ENCODE results near the gene C6orf141. TPM values are rescaled to one million over a fixed set of nuclear protein-coding genes. Genes with fewer than 3 reads are reported as not detected.

Gene C6orf141
- total RNA-seq, 1 experiment from 2014 or later: 0.15 TPM

DNA sequence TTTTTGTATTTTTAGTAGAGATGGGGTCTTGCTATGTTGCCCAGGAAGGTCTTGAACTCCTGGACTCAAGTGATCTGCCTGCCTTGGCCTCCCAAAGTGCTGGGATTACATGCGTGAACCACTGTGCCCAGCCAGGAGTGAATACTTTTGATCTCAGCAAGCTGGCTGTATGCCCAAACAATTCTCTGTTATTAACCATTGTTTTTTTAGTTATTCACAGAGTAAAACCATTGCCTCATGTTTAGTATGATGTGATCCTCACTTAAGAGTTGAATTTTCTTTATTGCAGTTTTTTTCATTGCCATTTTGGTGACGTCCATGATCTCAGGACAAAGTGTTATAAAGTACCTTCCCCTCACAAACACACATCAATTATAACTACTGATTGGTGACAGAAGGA lies 14.8 kb downstream of the C6orf141 start:
- no peaks in the 10 kb centered on the region for H3K9me3 ChIP-seq (ENCODE audit: control insufficient read depth, insufficient read depth, low read depth, low read length)
- no peaks in the 10 kb centered on the region for H3K36me3 ChIP-seq (ENCODE audit: control insufficient read depth, insufficient read depth, low read length)
- POLR2A ChIA-PET: no interaction called here
- TF ChIP-seq, protein P1, sequence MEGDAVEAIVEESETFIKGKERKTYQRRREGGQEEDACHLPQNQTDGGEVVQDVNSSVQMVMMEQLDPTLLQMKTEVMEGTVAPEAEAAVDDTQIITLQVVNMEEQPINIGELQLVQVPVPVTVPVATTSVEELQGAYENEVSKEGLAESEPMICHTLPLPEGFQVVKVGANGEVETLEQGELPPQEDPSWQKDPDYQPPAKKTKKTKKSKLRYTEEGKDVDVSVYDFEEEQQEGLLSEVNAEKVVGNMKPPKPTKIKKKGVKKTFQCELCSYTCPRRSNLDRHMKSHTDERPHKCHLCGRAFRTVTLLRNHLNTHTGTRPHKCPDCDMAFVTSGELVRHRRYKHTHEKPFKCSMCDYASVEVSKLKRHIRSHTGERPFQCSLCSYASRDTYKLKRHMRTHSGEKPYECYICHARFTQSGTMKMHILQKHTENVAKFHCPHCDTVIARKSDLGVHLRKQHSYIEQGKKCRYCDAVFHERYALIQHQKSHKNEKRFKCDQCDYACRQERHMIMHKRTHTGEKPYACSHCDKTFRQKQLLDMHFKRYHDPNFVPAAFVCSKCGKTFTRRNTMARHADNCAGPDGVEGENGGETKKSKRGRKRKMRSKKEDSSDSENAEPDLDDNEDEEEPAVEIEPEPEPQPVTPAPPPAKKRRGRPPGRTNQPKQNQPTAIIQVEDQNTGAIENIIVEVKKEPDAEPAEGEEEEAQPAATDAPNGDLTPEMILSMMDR (IDR thresholded peaks at IDR 0.05): no peak
- TF ChIP-seq POLR2AphosphoS5 (IDR thresholded peaks at IDR 0.05; ENCODE audit: low read depth, low read length): no peak
- TF ChIP-seq, protein P2, sequence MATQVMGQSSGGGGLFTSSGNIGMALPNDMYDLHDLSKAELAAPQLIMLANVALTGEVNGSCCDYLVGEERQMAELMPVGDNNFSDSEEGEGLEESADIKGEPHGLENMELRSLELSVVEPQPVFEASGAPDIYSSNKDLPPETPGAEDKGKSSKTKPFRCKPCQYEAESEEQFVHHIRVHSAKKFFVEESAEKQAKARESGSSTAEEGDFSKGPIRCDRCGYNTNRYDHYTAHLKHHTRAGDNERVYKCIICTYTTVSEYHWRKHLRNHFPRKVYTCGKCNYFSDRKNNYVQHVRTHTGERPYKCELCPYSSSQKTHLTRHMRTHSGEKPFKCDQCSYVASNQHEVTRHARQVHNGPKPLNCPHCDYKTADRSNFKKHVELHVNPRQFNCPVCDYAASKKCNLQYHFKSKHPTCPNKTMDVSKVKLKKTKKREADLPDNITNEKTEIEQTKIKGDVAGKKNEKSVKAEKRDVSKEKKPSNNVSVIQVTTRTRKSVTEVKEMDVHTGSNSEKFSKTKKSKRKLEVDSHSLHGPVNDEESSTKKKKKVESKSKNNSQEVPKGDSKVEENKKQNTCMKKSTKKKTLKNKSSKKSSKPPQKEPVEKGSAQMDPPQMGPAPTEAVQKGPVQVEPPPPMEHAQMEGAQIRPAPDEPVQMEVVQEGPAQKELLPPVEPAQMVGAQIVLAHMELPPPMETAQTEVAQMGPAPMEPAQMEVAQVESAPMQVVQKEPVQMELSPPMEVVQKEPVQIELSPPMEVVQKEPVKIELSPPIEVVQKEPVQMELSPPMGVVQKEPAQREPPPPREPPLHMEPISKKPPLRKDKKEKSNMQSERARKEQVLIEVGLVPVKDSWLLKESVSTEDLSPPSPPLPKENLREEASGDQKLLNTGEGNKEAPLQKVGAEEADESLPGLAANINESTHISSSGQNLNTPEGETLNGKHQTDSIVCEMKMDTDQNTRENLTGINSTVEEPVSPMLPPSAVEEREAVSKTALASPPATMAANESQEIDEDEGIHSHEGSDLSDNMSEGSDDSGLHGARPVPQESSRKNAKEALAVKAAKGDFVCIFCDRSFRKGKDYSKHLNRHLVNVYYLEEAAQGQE (IDR thresholded peaks at IDR 0.05; ENCODE audit: insufficient read depth in 1 of 2, low read depth in 2 of 2, low read length in 1 of 2): no peak
- TF ChIP-seq SIN3A (IDR thresholded peaks at IDR 0.05; ENCODE audit: borderline replicate concordance, insufficient read depth, low read depth, low read length): no peak
- TF ChIP-seq TCF7L2 (IDR thresholded peaks at IDR 0.05; ENCODE audit: low read depth, low read length): no peak
- CTCF ChIA-PET: no interaction called here
- no peaks in the 10 kb centered on the region for H3K27me3 ChIP-seq (ENCODE audit: control insufficient read depth, insufficient read depth, low read length)
- no peak overlapping the region for H3K4me3 ChIP-seq (ENCODE audit: low read depth in 2 of 2, low read length in 2 of 2)
- in situ Hi-C loops (cut with HindIII; ENCODE audit: low pct_unique_long_range_greater_than_20kb, low sequenced_read_pairs): no loop called here
- no TSS peak for BruUV-seq (replicated peaks)
- no peak overlapping the region for H3K27ac ChIP-seq (ENCODE audit: low read length)
- intact Hi-C loops (cut with micrococcal nuclease; ENCODE audit: unreplicated experiment): no loop called here
- no peak for DNase-seq (ENCODE audit: low read depth, low spot score)
- no peak for ATAC-seq
- no peaks in the 10 kb centered on the region for H3K4me1 ChIP-seq (ENCODE audit: control insufficient read depth, insufficient read depth, low read length)

DNA sequence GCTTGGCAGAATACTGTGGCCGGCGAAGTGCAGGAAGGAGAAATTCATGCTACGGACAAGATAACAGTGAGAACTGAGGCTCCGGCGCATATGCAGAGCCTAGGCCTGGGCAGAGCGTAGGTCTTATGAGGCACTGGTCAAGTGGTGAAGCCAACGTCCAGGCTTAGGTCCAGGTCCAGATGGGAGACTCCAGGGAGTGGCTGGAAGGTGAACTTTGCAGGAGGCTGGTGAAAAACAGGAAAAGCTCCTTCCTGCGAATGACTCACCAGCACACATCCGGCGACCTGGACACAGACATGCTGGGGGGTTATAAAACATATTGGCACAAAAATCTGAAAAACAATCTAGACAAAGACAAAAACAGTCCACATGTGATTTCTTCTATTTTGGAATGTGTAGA lies 15.4 kb downstream of the C6orf141 start:
- BruUV-seq (replicated peaks): no TSS peak
- ATAC-seq: no peak
- Histone ChIP-seq H3K4me3 (ENCODE audit: low read depth in 2 of 2, low read length in 2 of 2) (no peak overlapping the region), H3K27me3 (ENCODE audit: control insufficient read depth, insufficient read depth, low read length) (no peaks in the 10 kb centered on the region), H3K4me1 (ENCODE audit: control insufficient read depth, insufficient read depth, low read length) (no peaks in the 10 kb centered on the region), H3K9me3 (ENCODE audit: control insufficient read depth, insufficient read depth, low read depth, low read length) (no peaks in the 10 kb centered on the region), H3K27ac (ENCODE audit: low read length) (no peak overlapping the region), H3K36me3 (ENCODE audit: control insufficient read depth, insufficient read depth, low read length) (no peaks in the 10 kb centered on the region)
- POLR2A ChIA-PET: no interaction called here
- CTCF ChIA-PET: no interaction called here
- TF ChIP-seq POLR2AphosphoS5 (IDR thresholded peaks at IDR 0.05; ENCODE audit: low read depth, low read length) (no peak), SIN3A (IDR thresholded peaks at IDR 0.05; ENCODE audit: borderline replicate concordance, insufficient read depth, low read depth, low read length) (no peak), TCF7L2 (IDR thresholded peaks at IDR 0.05; ENCODE audit: low read depth, low read length) (no peak)
- TF ChIP-seq, protein P1 (IDR thresholded peaks at IDR 0.05): no peak
- TF ChIP-seq, protein P2 (IDR thresholded peaks at IDR 0.05; ENCODE audit: insufficient read depth in 1 of 2, low read depth in 2 of 2, low read length in 1 of 2): no peak
- DNase-seq (ENCODE audit: low read depth, low spot score): no peak
- in situ Hi-C loops (cut with HindIII; ENCODE audit: low pct_unique_long_range_greater_than_20kb, low sequenced_read_pairs): no loop called here
- intact Hi-C loops (cut with micrococcal nuclease; ENCODE audit: unreplicated experiment): no loop called here
